ENCODE results near the gene LUZP2.

Gene LUZP2

GRCh38 chr11:24636291-24636629 lies 139.4 kb downstream of the LUZP2 start:
- no peak for DNase-seq

DNA sequence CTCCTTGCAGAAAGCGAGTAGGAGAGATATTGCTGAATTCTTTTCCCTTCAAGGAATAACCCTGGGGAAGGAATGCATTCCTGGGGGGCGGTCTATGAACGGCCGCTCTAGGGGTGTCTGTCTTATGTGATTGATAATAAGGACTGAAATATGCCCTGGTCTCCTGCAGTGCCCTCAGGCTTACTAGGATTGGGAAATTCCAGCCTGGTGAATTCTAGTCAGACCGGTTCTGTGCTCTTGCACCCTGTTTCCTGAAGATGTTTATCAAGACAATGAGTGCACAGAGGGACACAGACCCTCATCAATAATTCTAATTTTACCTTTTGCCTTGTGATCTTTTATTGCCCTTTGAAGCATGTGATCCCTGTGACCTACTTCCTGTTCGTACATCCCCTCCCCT lies 140.7 kb downstream of the LUZP2 start:
- no peak for DNase-seq

GRCh38 chr11:24642648-24643047 lies 145.8 kb downstream of the LUZP2 start:
- DNase-seq = no peak

- DNase-seq = no peak
Measured at GRCh38 chr11:24645563-24645962, 148.7 kb downstream of the LUZP2 start.

- no peak for DNase-seq
Measured at GRCh38 chr11:24651873-24652272, 155.0 kb downstream of the LUZP2 start.

- no peak for DNase-seq
Measured at GRCh38 chr11:24653901-24654300, 157.0 kb downstream of the LUZP2 start.

DNA sequence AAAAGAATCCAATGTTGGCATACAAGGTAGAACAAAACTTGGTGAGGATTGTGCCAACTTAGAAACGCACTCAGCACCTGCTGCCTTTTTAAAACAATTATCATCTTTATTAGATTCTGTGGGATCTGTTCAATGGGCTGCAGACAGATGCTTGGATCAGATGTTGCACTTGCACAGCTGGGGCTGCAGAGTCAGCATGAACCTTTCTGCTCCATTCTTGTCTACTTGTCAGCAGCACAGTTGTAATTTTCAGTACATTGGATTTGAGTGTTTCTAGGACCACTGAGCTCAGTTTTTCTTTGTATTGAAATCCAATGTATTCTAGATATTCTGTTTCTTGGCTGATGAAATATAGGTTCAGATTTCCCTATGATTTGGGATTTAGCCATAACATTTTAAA lies 164.5 kb downstream of the LUZP2 start:
- DNase-seq = no peak

- DNase-seq = no peak
Measured at GRCh38 chr11:24664399-24664798, 167.5 kb downstream of the LUZP2 start.

DNA sequence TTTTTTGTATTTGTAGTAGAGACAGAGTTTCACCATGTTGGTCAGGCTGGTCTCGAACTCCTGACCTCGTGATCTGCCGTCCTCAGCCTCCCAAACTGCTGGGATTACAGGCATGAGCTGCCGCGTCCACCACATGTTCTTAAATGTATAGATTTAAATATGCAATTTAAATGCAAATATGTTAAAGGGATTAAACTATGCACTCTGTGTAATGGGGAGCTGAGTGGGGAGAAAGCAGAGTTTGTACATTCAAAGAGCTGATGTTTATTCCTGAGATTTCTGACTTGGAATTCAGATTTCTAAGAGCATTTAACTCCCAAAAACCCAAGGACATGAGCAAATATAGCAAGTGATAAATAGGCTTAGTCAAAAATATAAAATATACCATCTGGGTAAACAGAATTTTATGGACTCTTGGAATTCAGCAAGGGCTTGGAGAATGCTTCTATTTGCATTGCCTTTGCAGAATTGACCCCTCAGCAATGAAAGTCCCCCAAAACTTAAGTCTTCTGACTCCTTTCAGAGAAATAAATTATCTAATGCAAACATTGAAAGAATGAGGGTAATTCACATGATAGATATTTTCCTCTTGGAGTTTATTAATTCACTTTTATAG lies 170.6 kb downstream of the LUZP2 start:
- DNase-seq = no peak

GRCh38 chr11:24678703-24679348 lies 182.0 kb downstream of the LUZP2 start:
- no peak for DNase-seq

GRCh38 chr11:24679821-24680351 lies 183.0 kb downstream of the LUZP2 start:
- no peak for DNase-seq

DNA sequence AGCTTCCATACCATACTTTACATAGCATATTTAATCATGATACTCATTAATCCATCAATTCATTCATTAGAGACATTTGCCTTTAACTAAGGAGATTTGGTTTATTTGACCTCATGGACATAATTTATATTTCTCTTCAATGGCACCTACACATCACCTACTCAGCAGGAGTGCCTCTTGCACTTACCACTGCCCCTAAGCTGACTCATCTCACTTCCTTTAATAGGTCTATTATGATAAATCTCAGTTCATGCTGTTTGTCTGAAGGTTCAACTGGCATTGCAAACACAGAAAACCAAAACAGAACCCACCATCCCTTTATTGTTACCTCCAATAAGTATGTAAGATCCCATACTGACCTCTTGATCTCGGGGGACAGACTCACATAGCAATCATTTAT lies 186.7 kb downstream of the LUZP2 start:
- DNase-seq = no peak

DNA sequence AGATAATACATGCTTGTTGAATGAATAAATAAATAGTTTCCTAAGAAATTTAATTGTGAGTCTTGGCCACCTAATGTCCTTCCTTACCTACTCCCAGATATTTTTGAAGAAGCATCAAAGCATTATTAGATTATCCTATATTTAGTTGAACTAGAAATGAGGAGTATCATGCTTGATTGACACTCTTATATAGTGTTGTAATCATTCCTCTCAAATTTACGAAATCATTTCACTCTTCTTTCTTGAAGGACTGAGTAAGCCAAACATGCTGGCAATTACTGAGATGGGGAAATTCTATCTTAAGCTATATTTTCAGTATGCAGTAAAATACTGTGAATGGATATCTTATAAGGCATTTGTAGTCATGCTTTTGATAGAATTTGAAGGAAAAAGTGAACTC lies 189.0 kb downstream of the LUZP2 start:
- no peak for DNase-seq

- no peak for DNase-seq
Measured at GRCh38 chr11:24687531-24688147, 190.8 kb downstream of the LUZP2 start.

DNA sequence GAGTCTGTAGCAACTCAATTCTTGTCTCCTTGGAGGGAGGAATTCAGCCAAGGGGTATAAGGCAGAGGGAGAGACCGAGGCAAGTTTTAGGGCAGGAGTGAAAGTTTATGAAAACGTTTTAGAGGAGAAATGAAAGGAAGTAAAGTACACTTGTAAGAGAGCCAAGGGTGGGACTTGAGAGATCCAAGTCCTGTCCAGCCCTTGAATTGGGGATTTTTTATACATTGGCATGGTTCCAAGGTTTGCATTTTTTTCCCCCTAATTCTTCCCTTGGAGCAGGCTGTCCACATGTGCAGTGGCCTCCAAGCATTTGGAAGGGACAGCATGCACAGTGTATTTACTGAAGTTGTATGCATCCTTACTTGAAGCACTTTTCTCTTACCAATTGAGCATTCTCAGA lies 192.1 kb downstream of the LUZP2 start:
- DNase-seq = no peak

DNA sequence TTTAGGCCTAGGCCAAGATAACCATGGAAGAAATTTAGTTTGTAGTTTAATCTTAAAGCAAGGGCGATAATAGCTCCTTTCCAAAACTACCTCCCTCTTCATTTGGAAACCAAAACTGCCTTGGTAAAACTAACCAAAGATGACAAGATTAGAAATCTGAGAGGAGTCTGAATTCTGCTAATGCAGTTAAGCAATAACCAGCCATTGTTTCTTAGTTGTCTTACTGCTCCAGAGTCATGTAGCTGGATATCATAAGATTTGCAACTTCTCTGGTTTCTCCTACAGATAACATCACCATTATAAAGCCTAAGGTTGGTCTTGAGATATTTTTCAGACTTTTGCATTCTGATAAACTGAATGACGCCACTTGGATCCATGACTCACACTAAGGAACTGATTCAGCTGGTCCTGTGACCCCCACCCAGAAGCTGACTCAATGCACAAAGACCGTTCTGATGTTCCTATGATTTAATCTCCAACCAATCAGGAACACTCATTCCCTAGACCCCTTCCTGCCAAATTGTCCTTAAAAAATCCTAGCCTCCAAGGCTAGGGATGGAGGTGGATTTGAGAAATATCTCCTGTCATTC lies 200.8 kb downstream of the LUZP2 start:
- no peak for DNase-seq

DNA sequence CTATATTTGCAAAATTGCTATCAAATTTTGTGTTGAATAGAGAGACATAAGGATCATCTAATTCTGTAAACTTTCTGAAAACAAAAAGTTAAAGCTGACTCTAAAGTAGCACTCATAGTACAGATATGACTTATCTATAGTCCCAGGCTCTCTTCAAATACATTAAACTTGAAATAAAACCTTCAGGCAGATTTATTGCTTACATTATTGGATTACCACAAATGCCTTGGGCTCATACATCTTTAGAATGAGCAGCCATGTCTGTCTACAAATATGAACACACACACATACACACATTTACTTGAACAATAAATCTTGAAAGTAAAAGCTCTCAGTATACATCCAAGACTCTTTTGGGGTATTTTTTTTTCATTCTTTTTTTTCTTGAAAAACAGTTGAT lies 207.9 kb downstream of the LUZP2 start:
- no peak for DNase-seq

- DNase-seq = no peak
Measured at GRCh38 chr11:24705474-24705873, 208.6 kb downstream of the LUZP2 start.

- DNase-seq = no peak
Measured at GRCh38 chr11:24708616-24709015, 211.8 kb downstream of the LUZP2 start.

DNA sequence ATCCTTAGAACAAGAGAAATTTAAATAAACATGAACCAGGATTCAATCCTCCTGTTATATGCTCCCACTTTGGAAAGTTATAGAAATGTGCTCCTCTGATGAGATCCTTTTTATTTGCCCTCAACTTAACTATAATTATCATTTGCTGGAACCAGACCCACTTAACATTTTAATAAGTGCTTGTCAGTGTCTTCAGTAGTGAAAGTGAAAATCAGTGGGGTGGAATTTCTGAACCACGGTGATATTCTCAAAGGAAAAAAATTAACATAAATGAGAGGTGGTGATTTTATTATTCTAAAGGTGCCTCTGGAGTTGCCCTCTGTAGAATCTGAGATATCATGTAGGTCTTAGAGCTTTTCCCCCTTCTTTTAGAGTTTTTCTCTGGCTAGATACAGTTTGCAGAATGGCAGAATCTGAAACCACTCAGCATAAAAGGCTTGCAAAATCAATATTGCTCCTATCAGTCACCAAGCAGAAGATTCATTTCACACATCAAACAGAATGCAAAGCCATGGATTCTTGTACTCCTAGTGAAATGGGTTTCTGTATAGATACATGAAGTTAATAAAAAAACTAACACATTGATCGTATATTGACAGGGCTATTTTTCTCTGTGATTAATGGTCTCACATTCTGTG lies 213.2 kb downstream of the LUZP2 start:
- DNase-seq = no peak

- no peak for DNase-seq
Measured at GRCh38 chr11:24714601-24715000, 217.7 kb downstream of the LUZP2 start.

DNA sequence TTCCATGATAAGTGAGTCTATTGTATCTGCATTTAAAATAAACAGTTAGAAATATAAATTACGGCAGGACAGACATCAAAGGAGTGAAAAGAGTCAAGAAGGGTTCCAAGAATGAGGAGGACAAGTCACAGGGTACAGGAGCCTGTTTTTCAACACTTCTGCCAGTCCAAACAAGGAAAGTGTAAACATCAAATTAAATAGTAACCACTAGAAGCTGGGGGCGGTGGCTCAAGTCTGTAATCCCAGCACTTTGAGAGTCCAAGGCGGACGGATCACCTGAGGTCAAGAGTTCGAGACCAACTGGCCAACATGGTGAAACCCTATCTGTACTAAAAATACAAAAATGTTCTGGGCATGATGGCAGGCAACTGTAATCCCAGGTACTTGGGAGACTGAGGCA lies 219.6 kb downstream of the LUZP2 start:
- DNase-seq = no peak

DNA sequence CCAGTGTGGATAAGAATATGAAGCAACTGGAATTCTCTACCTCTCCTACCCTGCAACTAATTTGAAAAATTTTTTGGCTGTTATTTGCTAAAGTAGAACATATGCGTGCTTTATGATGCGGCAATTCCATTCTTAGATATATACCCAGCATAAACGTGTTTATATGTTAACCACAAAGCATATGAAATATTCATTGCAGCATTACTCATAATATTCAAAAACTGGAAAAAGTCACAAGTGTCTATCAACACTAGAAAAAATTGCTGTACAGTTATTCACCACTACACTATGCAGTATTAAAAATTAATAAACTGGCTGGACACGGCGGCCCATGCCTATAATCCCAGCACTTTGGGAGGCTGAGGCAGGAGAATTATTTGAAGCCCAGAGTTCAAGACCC lies 226.4 kb downstream of the LUZP2 start:
- DNase-seq = no peak

DNA sequence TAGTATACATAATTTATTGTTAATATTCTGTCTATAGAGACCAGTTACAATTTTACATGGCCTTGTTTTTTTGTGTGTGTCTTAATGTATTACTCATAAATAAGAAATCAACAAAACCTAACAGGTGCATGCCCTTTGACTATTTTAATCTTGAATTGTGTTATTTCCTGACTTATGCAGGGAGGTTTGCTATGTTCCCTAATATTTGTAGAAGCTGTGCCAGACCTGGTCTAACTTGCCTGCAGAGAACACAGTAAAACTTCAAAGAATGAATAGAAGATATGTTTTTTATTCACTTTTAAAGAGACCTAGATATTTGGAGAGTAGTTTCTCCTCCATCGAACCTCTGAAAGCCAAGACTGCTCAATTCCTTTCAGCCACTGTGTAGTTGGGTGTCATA lies 234.7 kb downstream of the LUZP2 start:
- no peak for DNase-seq

All from T-helper 9 cell (primary cell).